HepG2 (cell line): Measurements from ENCODE around the gene RIMS3. TPM values are rescaled to one million over a fixed set of nuclear protein-coding genes. Genes with fewer than 3 reads are reported as not detected.

Source experiments
- CEBPB ChIP-seq: IDR thresholded peaks from 2 replicates; pipeline ENCODE4 v1.6.1; 2011; ENCODE audit warnings: low read depth, low read length, improper control_type of control experiment, borderline replicate concordance
- DBP ChIP-seq: sonication (generic); formaldehyde crosslinking; IDR thresholded peaks from 2 replicates; pipeline ENCODE4 v1.4.0; 2020; ENCODE audit warnings: missing genetic modification reagents; ENCODE audit errors: not compliant biosample characterization
- HCFC1 ChIP-seq: fragments of 150-350 bp; IDR thresholded peaks from 2 replicates; pipeline ENCODE4 v1.6.1; 2014; ENCODE audit warnings: low read depth, low read length
- HOXD1 ChIP-seq: sonication (generic); formaldehyde crosslinking; IDR thresholded peaks from 2 replicates; pipeline ENCODE4 v1.5.0; 2020; ENCODE audit warnings: missing genetic modification reagents
- IRF2 ChIP-seq: IDR thresholded peaks from 2 replicates; pipeline ENCODE4 v1.6.1; 2018; ENCODE audit warnings: missing genetic modification reagents, missing compliant biosample characterization
- MBD4 ChIP-seq: IDR thresholded peaks from 2 replicates; pipeline ENCODE4 v1.6.1; 2012; ENCODE audit warnings: low read length, inconsistent platforms, borderline replicate concordance
- NR2C2 ChIP-seq: sonication (generic); formaldehyde crosslinking; IDR thresholded peaks from 2 replicates; pipeline ENCODE4 v1.4.0; 2020; ENCODE audit warnings: missing genetic modification reagents, mild to moderate bottlenecking, moderate library complexity, borderline replicate concordance
- PAXIP1 ChIP-seq: sonication (generic); formaldehyde crosslinking; conservative IDR thresholded peaks from 2 replicates; pipeline ENCODE4 v1.4.0; 2020; ENCODE audit warnings: mild to moderate bottlenecking, missing genetic modification reagents, moderate library complexity
- RARA ChIP-seq: IDR thresholded peaks from 2 replicates; pipeline ENCODE4 v1.6.1; 2016; ENCODE audit warnings: missing genetic modification reagents, missing compliant biosample characterization
- RFXANK ChIP-seq: IDR thresholded peaks from 2 replicates; pipeline ENCODE4 v1.6.1; 2016
- SAP130 ChIP-seq: IDR thresholded peaks from 2 replicates; pipeline ENCODE4 v1.6.1; 2016; ENCODE audit warnings: low read depth
- SOX13 ChIP-seq, 3 experiments: fragments of 450-650 bp in 1 of 3; sonication (generic) in 1 of 3; formaldehyde crosslinking in 1 of 3; IDR thresholded peaks in 2 of 3; conservative IDR thresholded peaks in 1 of 3; 2 replicates each; pipeline versions ENCODE4 v1.5.0 to v1.6.1; 2016 to 2020; ENCODE audit warnings: antibody characterized with exemption in 1 of 3, mild to moderate bottlenecking in 1 of 3, missing compliant biosample characterization in 1 of 3, missing genetic modification reagents in 1 of 3, moderate library complexity in 1 of 3
- SPEN ChIP-seq: sonication (generic); formaldehyde crosslinking; IDR thresholded peaks from 2 replicates; pipeline ENCODE4 v1.5.1; 2020; ENCODE audit warnings: low read depth, mild to moderate bottlenecking, missing genetic modification reagents
- ZBTB8A ChIP-seq: sonication (generic); formaldehyde crosslinking; IDR thresholded peaks from 2 replicates; pipeline ENCODE4 v1.4.0; 2020; ENCODE audit warnings: mild to moderate bottlenecking, low read depth, missing genetic modification reagents, borderline replicate concordance
- ZNF546 ChIP-seq: sonication (generic); formaldehyde crosslinking; conservative IDR thresholded peaks from 2 replicates; pipeline ENCODE4 v1.8.1; 2023; ENCODE audit warnings: mild to moderate bottlenecking, missing genetic modification reagents
- ZNF629 ChIP-seq: sonication (generic); formaldehyde crosslinking; conservative IDR thresholded peaks from 2 replicates; pipeline ENCODE4 v1.5.0; 2020; ENCODE audit warnings: missing genetic modification reagents
- ZNF850 ChIP-seq: sonication (generic); formaldehyde crosslinking; conservative IDR thresholded peaks from 2 replicates; pipeline ENCODE4 v1.9.0; 2021; ENCODE audit warnings: mild to moderate bottlenecking, missing genetic modification reagents
- ZSCAN29 ChIP-seq: sonication (generic); formaldehyde crosslinking; conservative IDR thresholded peaks from 2 replicates; pipeline ENCODE4 v1.4.0; 2020; ENCODE audit warnings: mild to moderate bottlenecking, missing genetic modification reagents
- polyA plus RNA-seq, 8 experiments: library from polyadenylated mRNA; depleted of rRNA in 3 of 8; stranded (reverse) in 7 of 8; unstranded in 1 of 8; fragments of >200 nt; fragmentation: Illumina TruSeq in 4 of 8; extraction: Trizol in 4 of 8; gene quantifications; 2 replicates each; pipeline versions ENCODE4 v1.2.1 to v1.2.3, GENCODE V29; 2011 to 2016; ENCODE audit warnings: low read depth in 4 of 8, missing spikeins in 1 of 8, mixed read lengths in 1 of 8; ENCODE audit not compliant: insufficient read depth in 1 of 8
- total RNA-seq, 5 experiments: library from RNA; depleted of rRNA; stranded (reverse); fragments of >200 nt; fragmentation: Illumina TruSeq; extraction: Trizol; gene quantifications; 2 replicates each; pipeline ENCODE4 v1.2.3, GENCODE V29; 2016; ENCODE audit warnings: low read depth in 1 of 5
- TF ChIP-seq, protein P1 (sequence below): sonication (generic); formaldehyde crosslinking; IDR thresholded peaks from 2 replicates; pipeline ENCODE4 v1.4.0; 2020; ENCODE audit warnings: mild to moderate bottlenecking, missing genetic modification reagents

The RIMS3 gene
- total and polyA plus RNA-seq, 2 of the 13 experiments (the other 11 are each of a cell fraction or from before 2014, with no cell fraction given) = 2.1 to 5.4 TPM

GRCh38 chr1:40646315-40646714 lies 19.2 kb downstream of the RIMS3 start (continued):
- TF ChIP-seq SOX13 (IDR thresholded peaks at IDR 0.05) = no peak
- no peak for TF ChIP-seq SOX13 (CRISPR knock-in tag; conservative IDR thresholded peaks at IDR 0.05 in 1 of 2, IDR thresholded peaks at IDR 0.05 in 1 of 2)
- no peak; the same call in 1 of the 2 replicates for TF ChIP-seq NR2C2 (CRISPR knock-in tag)
- TF ChIP-seq, protein P1, sequence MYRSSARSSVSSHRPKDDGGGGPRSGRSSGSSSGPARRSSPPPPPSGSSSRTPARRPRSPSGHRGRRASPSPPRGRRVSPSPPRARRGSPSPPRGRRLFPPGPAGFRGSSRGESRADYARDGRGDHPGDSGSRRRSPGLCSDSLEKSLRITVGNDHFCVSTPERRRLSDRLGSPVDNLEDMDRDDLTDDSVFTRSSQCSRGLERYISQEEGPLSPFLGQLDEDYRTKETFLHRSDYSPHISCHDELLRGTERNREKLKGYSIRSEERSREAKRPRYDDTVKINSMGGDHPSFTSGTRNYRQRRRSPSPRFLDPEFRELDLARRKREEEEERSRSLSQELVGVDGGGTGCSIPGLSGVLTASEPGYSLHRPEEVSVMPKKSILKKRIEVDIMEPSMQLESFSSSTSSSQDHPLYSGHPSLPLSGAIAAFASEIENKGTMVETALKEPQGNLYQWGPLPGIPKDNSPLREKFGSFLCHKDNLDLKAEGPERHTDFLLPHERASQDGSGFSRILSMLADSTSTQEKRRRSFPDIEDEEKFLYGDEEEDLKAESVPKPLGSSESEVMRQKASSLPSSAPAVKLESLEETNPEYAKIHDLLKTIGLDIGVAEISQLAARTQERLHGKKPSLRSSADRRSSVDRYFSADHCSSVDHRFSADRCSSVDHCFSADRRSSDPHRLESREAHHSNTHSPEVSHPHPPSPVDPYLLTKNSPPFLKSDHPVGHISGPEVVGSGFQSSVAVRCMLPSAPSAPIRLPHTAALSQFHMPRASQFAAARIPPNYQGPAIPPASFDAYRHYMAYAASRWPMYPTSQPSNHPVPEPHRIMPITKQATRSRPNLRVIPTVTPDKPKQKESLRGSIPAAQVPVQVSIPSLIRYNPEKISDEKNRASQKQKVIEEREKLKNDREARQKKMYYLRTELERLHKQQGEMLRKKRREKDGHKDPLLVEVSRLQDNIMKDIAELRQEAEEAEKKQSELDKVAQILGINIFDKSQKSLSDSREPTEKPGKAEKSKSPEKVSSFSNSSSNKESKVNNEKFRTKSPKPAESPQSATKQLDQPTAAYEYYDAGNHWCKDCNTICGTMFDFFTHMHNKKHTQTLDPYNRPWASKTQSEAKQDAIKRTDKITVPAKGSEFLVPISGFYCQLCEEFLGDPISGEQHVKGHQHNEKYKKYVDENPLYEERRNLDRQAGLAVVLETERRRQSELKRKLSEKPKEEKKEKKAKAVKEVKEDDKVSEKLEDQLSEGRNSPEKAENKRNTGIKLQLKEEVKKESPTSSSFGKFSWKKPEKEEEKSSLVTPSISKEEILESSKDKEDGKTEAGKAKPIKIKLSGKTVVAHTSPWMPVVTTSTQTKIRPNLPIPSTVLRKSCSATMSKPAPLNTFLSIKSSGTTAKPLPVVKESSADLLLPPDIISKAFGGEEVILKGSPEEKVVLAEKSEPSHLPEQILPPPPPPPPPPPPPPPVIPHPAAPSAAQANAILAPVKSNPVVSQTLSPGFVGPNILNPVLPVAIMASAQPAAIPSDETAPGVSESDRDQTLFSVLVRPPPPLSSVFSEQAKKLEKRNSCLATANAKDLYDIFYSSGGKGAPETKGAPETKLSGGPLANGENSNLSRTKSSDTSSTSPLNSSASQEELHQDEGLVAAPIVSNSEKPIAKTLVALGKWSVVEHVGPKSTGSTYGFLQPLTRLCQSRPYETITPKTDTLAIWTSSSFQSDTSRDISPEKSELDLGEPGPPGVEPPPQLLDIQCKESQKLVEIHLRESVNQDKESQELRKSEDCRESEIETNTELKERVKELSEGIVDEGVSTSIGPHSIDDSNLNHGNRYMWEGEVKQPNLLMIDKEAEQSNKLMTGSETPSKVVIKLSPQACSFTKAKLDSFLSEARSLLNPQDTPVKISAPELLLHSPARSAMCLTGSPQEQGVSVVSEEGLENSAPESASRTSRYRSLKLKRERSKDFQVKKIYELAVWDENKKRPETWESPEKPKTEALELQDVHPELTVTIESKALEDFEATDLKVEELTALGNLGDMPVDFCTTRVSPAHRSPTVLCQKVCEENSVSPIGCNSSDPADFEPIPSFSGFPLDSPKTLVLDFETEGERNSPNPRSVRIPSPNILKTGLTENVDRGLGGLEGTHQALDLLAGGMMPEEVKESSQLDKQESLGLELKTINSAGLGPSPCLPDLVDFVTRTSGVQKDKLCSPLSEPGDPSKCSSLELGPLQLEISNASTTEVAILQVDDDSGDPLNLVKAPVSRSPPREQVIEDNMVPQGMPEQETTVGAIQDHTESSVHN = no peak
- TF ChIP-seq MBD4 = no peak
- peak; percentile 22; the same call in 1 of the 2 replicates for TF ChIP-seq PAXIP1
- TF ChIP-seq ZBTB8A (CRISPR knock-in tag) = no peak
- TF ChIP-seq ZNF629 (CRISPR knock-in tag) = no peak
- no peak for TF ChIP-seq ZNF546
- TF ChIP-seq ZSCAN29 = no peak
- TF ChIP-seq HCFC1 = no peak
- TF ChIP-seq ZNF850 (CRISPR knock-in tag) = no peak
- TF ChIP-seq RARA = no peak; the same call in 1 of the 2 replicates
- peak; percentile 23; the same call in 1 of the 2 replicates for TF ChIP-seq SAP130 (CRISPR knock-in tag)
- no peak for TF ChIP-seq IRF2 (CRISPR knock-in tag)
- TF ChIP-seq SPEN (CRISPR knock-in tag) = no peak
- TF ChIP-seq HOXD1 (CRISPR knock-in tag) = no peak
- no peak for TF ChIP-seq RFXANK (CRISPR knock-in tag)
- peak; percentile 53; the same call in 1 of the 2 replicates for TF ChIP-seq CEBPB
- no peak for TF ChIP-seq DBP (CRISPR knock-in tag)
